Endothelial cell of umbilical vein (primary cell): ENCODE results near the gene IL23A. TPM values are rescaled to one million over a fixed set of nuclear protein-coding genes. Genes with fewer than 3 reads are reported as not detected.
"Not testable (repeated sequence)": the region's sequence is repeated elsewhere in the genome, so short reads cannot be mapped to it uniquely, and the experiment has no call there.

Source experiments
- BruUV-seq: library from RNA; stranded (reverse); fragments of 400-500 nt; replicated peaks from 2 replicates; lab custom pipeline; 2021; lab: Mats Ljungman, UMichigan
- CTCF ChIA-PET: fragments of 300-600, 350-600 bp; sonication (Branson Sonifier 250); formaldehyde crosslinking; loops from one replicate; lab custom pipeline; 2021; ENCODE audit warnings: antibody characterized with exemption, inconsistent platforms; lab: Charles Lee
- POLR2A ChIA-PET: fragments of 300-600, 350-600 bp; sonication (Branson Sonifier 250); formaldehyde crosslinking; loops from one replicate; lab custom pipeline; 2021; ENCODE audit warnings: antibody characterized with exemption, inconsistent platforms; lab: Charles Lee
- DNase-seq: peaks from one replicate; pipeline ENCODE4 v3.0.0-alpha.2; 2011; ENCODE audit warnings: low read depth, low spot score
- FAIRE-seq: peaks from 2 replicates; lab custom pipeline; 2011; peaks lifted over from hg19 to GRCh38; lab: Jason Lieb, UNC
- H2AFZ ChIP-seq: 2 replicates; pipeline ENCODE4 v1.6.0; 2012; ENCODE audit warnings: low read depth, low read length, control low read depth, inconsistent platforms
- H3K27ac ChIP-seq: 2 replicates; pipeline ENCODE4 v1.5.1; 2011; ENCODE audit warnings: low read depth, mild to moderate bottlenecking, control low read depth, low read length, moderate library complexity; ENCODE audit not compliant: insufficient read depth
- H3K27me3 ChIP-seq, 2 experiments: 2 replicates each; pipeline versions ENCODE4 v1.6.0 to v1.6.1; 2011; ENCODE audit warnings: low read length in 2 of 2, mixed read lengths in 1 of 2; ENCODE audit not compliant: control insufficient read depth in 2 of 2, insufficient read depth in 2 of 2
- H3K36me3 ChIP-seq, 2 experiments: 2 replicates in 1 of 2; 3 replicates in 1 of 2; pipeline ENCODE4 v1.5.1; 2011; ENCODE audit warnings: low read length in 2 of 2, mild to moderate bottlenecking in 1 of 2, moderate library complexity in 1 of 2; ENCODE audit not compliant: control insufficient read depth in 2 of 2, insufficient read depth in 2 of 2; ENCODE audit errors: extremely low read depth in 1 of 2
- H3K4me1 ChIP-seq: 3 replicates; pipeline ENCODE4 v1.5.1; 2011; ENCODE audit warnings: mild to moderate bottlenecking, low read length; ENCODE audit not compliant: control insufficient read depth, insufficient read depth; ENCODE audit errors: extremely low read depth
- H3K4me2 ChIP-seq: 2 replicates; pipeline ENCODE4 v1.6.1; 2011; ENCODE audit warnings: low read length, control low read depth, mixed read lengths; ENCODE audit not compliant: insufficient read depth
- H3K4me3 ChIP-seq, 3 experiments: fragments of 200-600 bp in 1 of 3; sonication (generic), shearing (Covaris generic) in 1 of 3; replicated peaks in 1 of 3; 2 replicates each; pipeline ENCODE4 v1.5.1; 2011 to 2016; ENCODE audit warnings: control low read depth in 3 of 3, low read length in 3 of 3, mild to moderate bottlenecking in 2 of 3, inconsistent platforms in 1 of 3, low read depth in 1 of 3, moderate library complexity in 1 of 3; ENCODE audit not compliant: insufficient read depth in 1 of 3
- H3K79me2 ChIP-seq: 2 replicates; pipeline ENCODE4 v1.6.0; 2012; ENCODE audit warnings: low read length, inconsistent platforms; ENCODE audit not compliant: control insufficient read depth, insufficient read depth
- H3K9ac ChIP-seq: replicated peaks from 2 replicates; pipeline ENCODE3; 2011; ENCODE audit warnings: low read length, control low read depth; ENCODE audit not compliant: insufficient read depth; ENCODE audit errors: extremely low read depth
- H3K9me1 ChIP-seq: replicated peaks from 3 replicates; pipeline ENCODE4 v1.6.0; 2011; ENCODE audit warnings: mild to moderate bottlenecking, low read length; ENCODE audit not compliant: control insufficient read depth, insufficient read depth; ENCODE audit errors: extremely low read depth
- H3K9me3 ChIP-seq: replicated peaks from 2 replicates; pipeline ENCODE4 v1.5.1; 2012; ENCODE audit warnings: low read length, inconsistent platforms; ENCODE audit not compliant: control insufficient read depth, insufficient read depth
- H4K20me1 ChIP-seq: replicated peaks from 2 replicates; pipeline ENCODE3; 2011; ENCODE audit warnings: mild to moderate bottlenecking, low read length; ENCODE audit not compliant: control insufficient read depth, insufficient read depth; ENCODE audit errors: extremely low read depth
- GATA2 ChIP-seq: IDR thresholded peaks from 2 replicates; pipeline ENCODE4 v1.7.0; 2011; ENCODE audit warnings: low read depth, mild to moderate bottlenecking, moderate library complexity, mixed read lengths, low read length; ENCODE audit not compliant: insufficient read length, insufficient read depth
- MAX ChIP-seq: IDR thresholded peaks from 2 replicates; pipeline ENCODE4 v1.6.1; 2011; ENCODE audit not compliant: insufficient read depth, insufficient read length
- MYC ChIP-seq: IDR thresholded peaks from one replicate; pipeline ENCODE4 v1.6.1; 2011; ENCODE audit warnings: mild to moderate bottlenecking, low read depth, low read length
- POLR2A ChIP-seq: IDR thresholded peaks from 2 replicates; pipeline ENCODE4 v1.6.1; 2012; ENCODE audit warnings: low read depth, mild to moderate bottlenecking, control low read depth, low read length
- POLR2AphosphoS5 ChIP-seq: IDR thresholded peaks from 2 replicates; pipeline ENCODE4 v1.6.1; 2012; ENCODE audit warnings: low read depth, mild to moderate bottlenecking, control low read depth, low read length, moderate library complexity; ENCODE audit not compliant: insufficient read depth
- dilution Hi-C: fragments of 300-500 bp; cut with MboI; formaldehyde crosslinking; loops from one replicate; pipeline ENCODE4 v1.15.0; 2019; ENCODE audit warnings: low sequenced_read_pairs; ENCODE audit not compliant: extremely low pct_ligation_motif_present
- intact Hi-C: fragments of 100-400 bp; cut with micrococcal nuclease; formaldehyde crosslinking; loops from one replicate; pipeline ENCODE4 v1.10.0; 2022
- polyA plus RNA-seq, 4 experiments: library from polyadenylated mRNA; depleted of rRNA in 3 of 4; stranded (reverse) in 3 of 4; unstranded in 1 of 4; fragments of >200 nt; gene quantifications; 2 replicates each; pipeline versions ENCODE4 v1.2.1 to v1.2.3, GENCODE V29; 2011 to 2012; ENCODE audit warnings: missing spikeins in 1 of 4
- total RNA-seq: library from RNA; stranded (reverse); gene quantifications from 2 replicates; pipeline ENCODE4 v1.2.3, GENCODE V29; 2021

IL23A gene
- total and polyA plus RNA-seq, 2 donors (not counting 3 experiments of a cell fraction or from before 2014, with no cell fraction given): 0.12 TPM; not detected in 1

- CTCF ChIA-PET: interaction anchor here (0.9 to 1.7 kb wide), 3 partner anchors 19 to 123 kb away, joined by 3 read pairs; partner anchors contain the start of gene STAT2
Measured at GRCh38 chr12:56341616-56342015, 2.9 kb downstream of the IL23A start.

DNA sequence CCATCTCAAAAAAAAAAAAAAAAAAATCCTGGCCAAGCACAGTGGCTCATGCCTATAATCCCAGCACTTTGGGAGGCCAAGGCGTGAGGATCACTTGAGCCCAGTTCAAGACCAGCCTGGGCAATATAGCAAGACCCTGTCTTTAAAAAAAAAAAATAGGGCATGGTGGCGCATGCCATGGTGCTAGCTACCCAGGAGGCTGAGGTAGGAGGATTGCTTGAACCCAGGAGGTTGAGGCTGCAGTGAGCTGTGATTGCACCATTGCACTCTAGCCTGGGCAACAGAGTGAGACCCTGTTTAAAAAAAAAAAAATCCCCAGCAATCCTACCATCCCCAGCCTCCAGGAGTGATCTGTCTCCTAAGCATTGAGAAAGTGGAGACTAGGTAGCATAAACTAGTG lies 3.6 kb downstream of the IL23A start:
- H3K9me1 ChIP-seq, H3K27me3 ChIP-seq, H3K27ac ChIP-seq, H3K4me2 ChIP-seq, DNase-seq, POLR2A ChIA-PET, H4K20me1 ChIP-seq, H3K79me2 ChIP-seq, H3K4me1 ChIP-seq, intact Hi-C loops, H3K9me3 ChIP-seq, H2AFZ ChIP-seq, H3K9ac ChIP-seq, FAIRE-seq, H3K4me3 ChIP-seq, BruUV-seq: not testable (repeated sequence)
- CTCF ChIA-PET: interaction anchor here (0.9 to 1.7 kb wide), 3 partner anchors 18 to 122 kb away, joined by 3 read pairs; partner anchors contain the start of gene STAT2
- dilution Hi-C loops: loop anchor here (10.0 kb wide), 1 partner anchor 63 kb away; no protein-coding TSS in a partner anchor
- H3K36me3 ChIP-seq: peaks cover 12 to 33% of the 10 kb centered on the region in 2 experiments

More at GRCh38 chr12:56341616-56342015, 2.9 kb downstream of the IL23A start:
- Histone ChIP-seq H3K4me3 (no peak overlapping the region), H3K4me1 (no peaks in the 10 kb centered on the region), H3K4me2 (no peak overlapping the region), H3K9me3 (no peaks in the 10 kb centered on the region), H3K79me2 (no peaks in the 10 kb centered on the region), H3K27ac (no peak overlapping the region), H4K20me1 (no peaks in the 10 kb centered on the region), H3K27me3 (no peaks in the 10 kb centered on the region), H3K9me1 (no peaks in the 10 kb centered on the region), H3K36me3 (peaks cover 12 to 31% of the 10 kb centered on the region in 2 experiments), H2AFZ (no peak overlapping the region), H3K9ac (no peak overlapping the region)
- DNase-seq: no peak
- POLR2A ChIA-PET: no interaction called here
- dilution Hi-C loops: loop anchor here (10.0 kb wide), 1 partner anchor 63 kb away; no protein-coding TSS in a partner anchor
- intact Hi-C loops: no loop called here
- FAIRE-seq: peak; percentile 8
- no TSS peak for BruUV-seq
- TF ChIP-seq POLR2AphosphoS5: no peak
- no peak for TF ChIP-seq GATA2
- TF ChIP-seq MYC: no peak
- no peak for TF ChIP-seq MAX
- no peak for TF ChIP-seq POLR2A
